ENCODE measurements around the gene DNAJC3. TPM values are rescaled to one million over a fixed set of nuclear protein-coding genes. Genes with fewer than 3 reads are reported as not detected.

DNAJC3 gene
- total RNA-seq, 4 donors from 2014 or later, result 22.2 to 37.7 (median 28.8) TPM

GRCh38 chr13:95644601-95645052 is 32.3 kb upstream of the DNAJC3 start, which contains the start of gene DZIP1:
TSS of gene DZIP1 (minus strand) at chr13:95644706. CDS start at chr13:95642029, 2,677 bp downstream.
- intact Hi-C loops (cut with DNase I; ENCODE audit: low total_unique reads), result loop anchor here (5.0 kb wide), 1 partner anchor 1027 kb away; no protein-coding TSS in a partner anchor
- peak; percentile 28 to 92 for DNase-seq (ENCODE audit: low spot score in 2 of 2)

GRCh38 chr13:95647321-95647720 is 29.6 kb upstream of the DNAJC3 start:
- DNase-seq (ENCODE audit: low spot score in 2 of 2), result no peak
- no peak overlapping the region for H3K4me3 ChIP-seq (ENCODE audit: low read depth, poor library complexity, severe bottlenecking)
- intact Hi-C loops (cut with DNase I; ENCODE audit: low total_unique reads), result loop anchor here (5.0 kb wide), 1 partner anchor 1030 kb away; no protein-coding TSS in a partner anchor
- no peak for TF ChIP-seq CTCF (IDR thresholded peaks at IDR 0.05)
- no peak for TF ChIP-seq POLR2A (IDR thresholded peaks at IDR 0.05)
- 60 to 65% methylated on average over 6 of the region's 6 CpGs for WGBS, 2 donors

More at GRCh38 chr13:95644601-95645052, 32.3 kb upstream of the DNAJC3 start, which contains the start of gene DZIP1:
- H3K4me3 ChIP-seq (ENCODE audit: low read depth, poor library complexity, severe bottlenecking), result peak within 1 kb of the TSS; percentile 28
- TF ChIP-seq CTCF (IDR thresholded peaks at IDR 0.05), result no peak
- WGBS, 2 donors, result 4% methylated on average over 20 to 28 of the region's 30 CpGs

- DNase-seq (ENCODE audit: low spot score in 2 of 2), result no peak
- WGBS, 2 donors, result 82 to 83% methylated on average over 5 of the region's 5 CpGs
- intact Hi-C loops (cut with DNase I; ENCODE audit: low total_unique reads), result no loop called here
- H3K4me3 ChIP-seq (ENCODE audit: low read depth, poor library complexity, severe bottlenecking), result no peak overlapping the region
- TF ChIP-seq POLR2A (IDR thresholded peaks at IDR 0.05), result no peak
- TF ChIP-seq CTCF (IDR thresholded peaks at IDR 0.05), result no peak
Observed at GRCh38 chr13:95650696-95651095, 26.2 kb upstream of the DNAJC3 start.

- intact Hi-C loops (cut with DNase I; ENCODE audit: low total_unique reads), result no loop called here
- H3K4me3 ChIP-seq (ENCODE audit: low read depth, poor library complexity, severe bottlenecking), result no peak overlapping the region
- no peak for DNase-seq (ENCODE audit: low spot score in 2 of 2)
- TF ChIP-seq CTCF (IDR thresholded peaks at IDR 0.05), result no peak
- TF ChIP-seq POLR2A (IDR thresholded peaks at IDR 0.05), result no peak
- 68 to 83% methylated on average over 1 of the region's 1 CpG for WGBS, 2 donors
Observed at GRCh38 chr13:95652244-95652764, 24.6 kb upstream of the DNAJC3 start.

- intact Hi-C loops (cut with DNase I; ENCODE audit: low total_unique reads), result no loop called here
- WGBS, 2 donors, result 61 to 64% methylated on average over 3 of the region's 3 CpGs
Observed at GRCh38 chr13:95652821-95653220, 24.1 kb upstream of the DNAJC3 start.

More at GRCh38 chr13:95652821-95653220, 24.1 kb upstream of the DNAJC3 start:
- no peak for DNase-seq (ENCODE audit: low spot score in 2 of 2)
- TF ChIP-seq CTCF (IDR thresholded peaks at IDR 0.05), result no peak
- TF ChIP-seq POLR2A (IDR thresholded peaks at IDR 0.05), result no peak
- H3K4me3 ChIP-seq (ENCODE audit: low read depth, poor library complexity, severe bottlenecking), result no peak overlapping the region

Data from lower leg skin (tissue), 4 donors.